HFFc6 (cell line): Measurements from ENCODE around the gene EPHA6. TPM values are rescaled to one million over a fixed set of nuclear protein-coding genes. Genes with fewer than 3 reads are reported as not detected.

Source experiments
- DNase-seq: peaks from one replicate; pipeline ENCODE4 v3.0.0-alpha.2; 2018
- H3K27ac Mint-ChIP-seq: 2 replicates; pipeline ENCODE4 v1.8.0; 2020; ENCODE audit warnings: mild to moderate bottlenecking, mixed read lengths
- H3K27me3 Mint-ChIP-seq: 2 replicates; pipeline ENCODE4 v1.8.0; 2021; ENCODE audit warnings: mild to moderate bottlenecking, moderate library complexity, mixed read lengths; ENCODE audit not compliant: insufficient read depth
- H3K36me3 Mint-ChIP-seq: 2 replicates; pipeline ENCODE4 v1.8.0; 2021; ENCODE audit warnings: low read depth, mixed read lengths
- H3K4me1 Mint-ChIP-seq: 2 replicates; pipeline ENCODE4 v1.8.0; 2020; ENCODE audit warnings: low read depth, mixed read lengths
- H3K4me3 Mint-ChIP-seq: 2 replicates; pipeline ENCODE4 v1.8.0; 2020; ENCODE audit warnings: mild to moderate bottlenecking, moderate library complexity, mixed read lengths
- H3K9me3 Mint-ChIP-seq: 2 replicates; pipeline ENCODE4 v1.8.0; 2020; ENCODE audit warnings: mild to moderate bottlenecking, mixed read lengths
- total RNA-seq, 6 experiments: library from RNA; stranded (reverse); fragmentation: NEBNext Ultra II Directional; extraction: Animal tissue kit (Norgen Biotek cat#: 25700); gene quantifications; 2 replicates in 1 of 6; 3 replicates in 5 of 6; pipeline ENCODE4 v1.2.3, GENCODE V29; 2021
- TF ChIP-seq, protein P1 (sequence below): fragments of 200-600 bp; sonication (generic); IDR thresholded peaks from 2 replicates; pipeline ENCODE4 v1.5.0; 2021; ENCODE audit warnings: antibody characterized with exemption, mild to moderate bottlenecking

Gene EPHA6
- total RNA-seq, 6 experiments from 2014 or later, result not detected

DNA sequence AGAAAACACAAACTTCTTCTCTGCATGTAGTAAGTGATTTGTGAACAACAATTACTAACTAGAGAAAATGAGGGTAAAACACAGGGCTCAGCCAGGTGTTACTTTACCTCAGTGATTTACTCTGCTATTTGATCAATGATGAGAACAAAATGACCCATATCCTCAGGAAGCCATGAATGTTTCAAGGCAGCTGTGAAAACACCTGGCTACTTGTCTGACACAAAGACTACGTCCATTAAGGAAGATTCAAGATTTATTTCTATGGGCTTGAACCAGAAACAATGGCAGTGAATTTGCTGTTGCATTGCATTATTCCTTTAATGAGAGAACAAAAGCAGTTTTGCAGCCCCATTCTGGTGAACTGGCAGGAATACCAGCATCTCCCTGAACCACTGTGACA is 575.5 kb downstream of the EPHA6 start:
- H3K4me1 Mint-ChIP-seq, result no peaks in the 10 kb centered on the region
- no peaks in the 10 kb centered on the region for H3K36me3 Mint-ChIP-seq
- no peak overlapping the region for H3K27ac Mint-ChIP-seq
- H3K9me3 Mint-ChIP-seq, result peaks cover 46% of the 10 kb centered on the region
- no peak overlapping the region for H3K4me3 Mint-ChIP-seq
- H3K27me3 Mint-ChIP-seq, result no peaks in the 10 kb centered on the region; the same call in 1 of the 2 replicates
- no peak for DNase-seq
- TF ChIP-seq, protein P1, sequence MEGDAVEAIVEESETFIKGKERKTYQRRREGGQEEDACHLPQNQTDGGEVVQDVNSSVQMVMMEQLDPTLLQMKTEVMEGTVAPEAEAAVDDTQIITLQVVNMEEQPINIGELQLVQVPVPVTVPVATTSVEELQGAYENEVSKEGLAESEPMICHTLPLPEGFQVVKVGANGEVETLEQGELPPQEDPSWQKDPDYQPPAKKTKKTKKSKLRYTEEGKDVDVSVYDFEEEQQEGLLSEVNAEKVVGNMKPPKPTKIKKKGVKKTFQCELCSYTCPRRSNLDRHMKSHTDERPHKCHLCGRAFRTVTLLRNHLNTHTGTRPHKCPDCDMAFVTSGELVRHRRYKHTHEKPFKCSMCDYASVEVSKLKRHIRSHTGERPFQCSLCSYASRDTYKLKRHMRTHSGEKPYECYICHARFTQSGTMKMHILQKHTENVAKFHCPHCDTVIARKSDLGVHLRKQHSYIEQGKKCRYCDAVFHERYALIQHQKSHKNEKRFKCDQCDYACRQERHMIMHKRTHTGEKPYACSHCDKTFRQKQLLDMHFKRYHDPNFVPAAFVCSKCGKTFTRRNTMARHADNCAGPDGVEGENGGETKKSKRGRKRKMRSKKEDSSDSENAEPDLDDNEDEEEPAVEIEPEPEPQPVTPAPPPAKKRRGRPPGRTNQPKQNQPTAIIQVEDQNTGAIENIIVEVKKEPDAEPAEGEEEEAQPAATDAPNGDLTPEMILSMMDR, result no peak

DNA sequence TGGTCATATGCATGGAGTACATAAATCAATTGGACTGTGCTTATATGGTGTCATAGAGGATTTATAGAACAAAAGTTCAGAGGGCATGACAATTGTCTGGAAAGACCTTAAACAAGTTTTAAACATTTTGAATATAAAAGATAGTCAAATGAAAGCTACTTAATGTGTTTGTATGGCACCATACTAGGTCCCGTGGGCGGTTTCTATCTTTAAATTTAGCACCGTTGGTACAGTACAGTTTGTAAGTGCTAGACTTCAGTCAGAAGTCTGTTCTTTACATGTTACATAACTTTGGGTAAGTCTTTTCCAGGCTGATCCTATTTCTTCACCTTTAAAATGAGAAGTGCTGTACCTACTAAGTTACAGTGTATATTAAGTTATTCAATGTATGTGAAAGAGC is 576.8 kb downstream of the EPHA6 start:
- TF ChIP-seq, protein P1, result no peak
- H3K9me3 Mint-ChIP-seq, result peaks cover 43% of the 10 kb centered on the region
- H3K4me3 Mint-ChIP-seq, result no peak overlapping the region
- H3K36me3 Mint-ChIP-seq, result no peaks in the 10 kb centered on the region
- H3K27me3 Mint-ChIP-seq, result no peaks in the 10 kb centered on the region
- no peak overlapping the region for H3K27ac Mint-ChIP-seq
- no peak for DNase-seq
- H3K4me1 Mint-ChIP-seq, result no peaks in the 10 kb centered on the region

- DNase-seq, result no peak
- H3K27me3 Mint-ChIP-seq, result no peaks in the 10 kb centered on the region; the same call in 1 of the 2 replicates
- no peak overlapping the region for H3K27ac Mint-ChIP-seq
- TF ChIP-seq, protein P1, result no peak
- H3K4me1 Mint-ChIP-seq, result no peaks in the 10 kb centered on the region
- H3K4me3 Mint-ChIP-seq, result no peak overlapping the region
- H3K36me3 Mint-ChIP-seq, result no peaks in the 10 kb centered on the region; the same call in 1 of the 2 replicates
- peaks cover 30% of the 10 kb centered on the region for H3K9me3 Mint-ChIP-seq
Observed at GRCh38 chr3:97409612-97410011, 595.2 kb downstream of the EPHA6 start.

GRCh38 chr3:97421565-97421964 is 607.2 kb downstream of the EPHA6 start:
- no peaks in the 10 kb centered on the region for H3K36me3 Mint-ChIP-seq
- no peak overlapping the region for H3K27ac Mint-ChIP-seq
- peaks cover 39% of the 10 kb centered on the region for H3K9me3 Mint-ChIP-seq
- H3K4me1 Mint-ChIP-seq, result no peaks in the 10 kb centered on the region
- H3K27me3 Mint-ChIP-seq, result no peaks in the 10 kb centered on the region
- no peak for DNase-seq
- TF ChIP-seq, protein P1, result no peak
- no peak overlapping the region for H3K4me3 Mint-ChIP-seq

DNA sequence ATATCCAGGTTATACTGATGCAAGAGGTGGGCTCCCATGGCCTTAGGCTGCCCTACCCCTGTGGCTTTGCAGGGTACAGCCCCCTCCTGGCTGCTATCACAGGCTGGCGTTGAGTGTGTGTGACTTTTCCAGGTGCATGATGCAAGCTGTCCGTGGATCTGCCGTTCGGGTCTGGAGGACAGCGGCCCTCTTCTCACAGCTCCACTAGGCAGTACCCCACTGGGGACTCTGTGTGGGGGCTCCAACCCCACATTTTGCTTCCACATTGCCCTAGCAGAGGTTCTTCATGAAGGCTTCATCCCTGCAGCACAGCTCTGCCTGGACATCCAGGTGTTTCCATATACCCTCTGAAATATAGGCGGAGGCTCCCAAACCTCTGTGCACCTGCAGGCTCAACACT is 610.6 kb downstream of the EPHA6 start:
- peaks cover 45% of the 10 kb centered on the region for H3K9me3 Mint-ChIP-seq
- no peaks in the 10 kb centered on the region for H3K4me1 Mint-ChIP-seq
- H3K27me3 Mint-ChIP-seq, result no peaks in the 10 kb centered on the region
- no peak for DNase-seq
- H3K4me3 Mint-ChIP-seq, result no peak overlapping the region
- TF ChIP-seq, protein P1, result no peak
- H3K27ac Mint-ChIP-seq, result no peak overlapping the region
- no peaks in the 10 kb centered on the region for H3K36me3 Mint-ChIP-seq

GRCh38 chr3:97430601-97431000 is 616.2 kb downstream of the EPHA6 start:
- H3K36me3 Mint-ChIP-seq, result no peaks in the 10 kb centered on the region
- no peak overlapping the region for H3K4me3 Mint-ChIP-seq
- no peak overlapping the region for H3K27ac Mint-ChIP-seq
- no peak for DNase-seq
- H3K4me1 Mint-ChIP-seq, result no peaks in the 10 kb centered on the region
- peaks cover 32% of the 10 kb centered on the region for H3K9me3 Mint-ChIP-seq
- no peaks in the 10 kb centered on the region for H3K27me3 Mint-ChIP-seq
- TF ChIP-seq, protein P1, result no peak
